MM.1S (cell line): Measurements from ENCODE around the gene FAM174A.

Experiments used
- DNase-seq: peaks from one replicate; pipeline ENCODE4 v3.0.0-alpha.2; 2015
- H2AFZ ChIP-seq: fragments of 300-600 bp; sonication (generic); 2 replicates; pipeline ENCODE4 v1.6.0; 2016; ENCODE audit warnings: antibody characterized with exemption, low read length
- H3F3A ChIP-seq: fragments of 300-600 bp; sonication (generic); 2 replicates; pipeline ENCODE4 v1.6.1; 2016; ENCODE audit warnings: mild to moderate bottlenecking, antibody characterized with exemption, low read length, moderate library complexity, mixed read lengths; ENCODE audit not compliant: insufficient read depth
- H3K27ac ChIP-seq: fragments of 300-600 bp; sonication (generic); 2 replicates; pipeline ENCODE4 v1.5.1; 2016; ENCODE audit warnings: mild to moderate bottlenecking, low read length
- H3K27me3 ChIP-seq: fragments of 300-600 bp; sonication (generic); replicated peaks from 2 replicates; pipeline ENCODE4 v1.6.0; 2016; ENCODE audit warnings: low read length; ENCODE audit not compliant: insufficient read depth
- H3K36me3 ChIP-seq: fragments of 300-600 bp; sonication (generic); replicated peaks from 2 replicates; pipeline ENCODE4 v1.6.1; 2016; ENCODE audit warnings: mild to moderate bottlenecking, low read length, mixed read lengths; ENCODE audit not compliant: insufficient read depth
- H3K4me1 ChIP-seq: fragments of 300-600 bp; sonication (generic); 2 replicates; pipeline ENCODE4 v1.6.1; 2016; ENCODE audit warnings: low read length, mixed read lengths
- H3K4me2 ChIP-seq: fragments of 300-600 bp; sonication (generic); 2 replicates; pipeline ENCODE4 v1.6.0; 2016; ENCODE audit warnings: low read depth, low read length
- H3K4me3 ChIP-seq: fragments of 300-600 bp; sonication (generic); 2 replicates; pipeline ENCODE4 v1.5.1; 2016; ENCODE audit warnings: low read length, mixed read lengths
- H3K79me2 ChIP-seq: fragments of 300-600 bp; sonication (generic); 2 replicates; pipeline ENCODE4 v1.6.1; 2016; ENCODE audit warnings: mixed run types, low read length, mixed read lengths
- H3K9ac ChIP-seq: fragments of 300-600 bp; sonication (generic); 2 replicates; pipeline ENCODE4 v1.6.1; 2016; ENCODE audit warnings: low read length, mixed read lengths
- H3K9me2 ChIP-seq: fragments of 300-600 bp; sonication (generic); replicated peaks from 2 replicates; pipeline ENCODE4 v1.6.1; 2016; ENCODE audit warnings: mild to moderate bottlenecking, low read length, mixed read lengths; ENCODE audit not compliant: insufficient read depth
- H3K9me3 ChIP-seq: fragments of 300-600 bp; sonication (generic); replicated peaks from 2 replicates; pipeline ENCODE4 v1.6.1; 2016; ENCODE audit warnings: mild to moderate bottlenecking, low read length, mixed read lengths; ENCODE audit not compliant: insufficient read depth
- H4K20me1 ChIP-seq: fragments of 300-600 bp; sonication (generic); 2 replicates; pipeline ENCODE4 v1.6.1; 2016; ENCODE audit warnings: mild to moderate bottlenecking, low read length, moderate library complexity, mixed read lengths; ENCODE audit not compliant: insufficient read depth
- CTCF ChIP-seq: fragments of 300-600 bp; sonication (generic); IDR thresholded peaks from 2 replicates; pipeline ENCODE4 v1.5.1; 2016; ENCODE audit warnings: antibody characterized with exemption, low read length, mixed read lengths
- EZH2 ChIP-seq: fragments of 300-600 bp; sonication (generic); optimal IDR thresholded peaks from 2 replicates; pipeline ENCODE3; 2017; ENCODE audit warnings: low read depth, mild to moderate bottlenecking, antibody characterized with exemption, low read length, mixed read lengths
- EZH2phosphoT487 ChIP-seq: fragments of 300-600 bp; sonication (generic); IDR thresholded peaks from 2 replicates; pipeline ENCODE4 v1.6.1; 2018; ENCODE audit warnings: antibody characterized with exemption, low read length

The FAM174A gene

GRCh38 chr5:100614308-100614707, 79.1 kb downstream of the FAM174A start:
- H3K79me2 ChIP-seq, result no peaks in the 10 kb centered on the region
- DNase-seq, result no peak
- no peaks in the 10 kb centered on the region for H3F3A ChIP-seq
- no peak overlapping the region for H3K4me3 ChIP-seq
- H3K9me2 ChIP-seq, result no peaks in the 10 kb centered on the region
- no peaks in the 10 kb centered on the region for H3K36me3 ChIP-seq
- no peaks in the 10 kb centered on the region for H4K20me1 ChIP-seq
- H3K9me3 ChIP-seq, result no peaks in the 10 kb centered on the region
- H2AFZ ChIP-seq, result no peak overlapping the region
- no peak overlapping the region for H3K27ac ChIP-seq
- no peak overlapping the region for H3K9ac ChIP-seq
- H3K27me3 ChIP-seq, result no peaks in the 10 kb centered on the region
- no peak overlapping the region for H3K4me2 ChIP-seq
- H3K4me1 ChIP-seq, result no peaks in the 10 kb centered on the region
- no peak for TF ChIP-seq EZH2phosphoT487
- no peak for TF ChIP-seq CTCF
- TF ChIP-seq EZH2, result no peak

- no peak for TF ChIP-seq EZH2
- no peak for TF ChIP-seq CTCF
- no peak for TF ChIP-seq EZH2phosphoT487
- H2AFZ ChIP-seq, result no peak overlapping the region
- H3K4me1 ChIP-seq, result no peaks in the 10 kb centered on the region
- no peak for DNase-seq
- no peak overlapping the region for H3K27ac ChIP-seq
- H3K27me3 ChIP-seq, result no peaks in the 10 kb centered on the region
- no peak overlapping the region for H3K9ac ChIP-seq
- no peak overlapping the region for H3K4me2 ChIP-seq
- H3K9me2 ChIP-seq, result no peaks in the 10 kb centered on the region
- no peaks in the 10 kb centered on the region for H3K9me3 ChIP-seq
- no peak overlapping the region for H3K4me3 ChIP-seq
- no peaks in the 10 kb centered on the region for H3K36me3 ChIP-seq
- H4K20me1 ChIP-seq, result no peaks in the 10 kb centered on the region
- H3F3A ChIP-seq, result no peaks in the 10 kb centered on the region
- no peaks in the 10 kb centered on the region for H3K79me2 ChIP-seq
These were observed 80.2 kb downstream of the FAM174A start for GRCh38 chr5:100615362-100615761.

- Histone ChIP-seq H3K9me2 (no peaks in the 10 kb centered on the region), H3K79me2 (no peaks in the 10 kb centered on the region), H3K9me3 (no peaks in the 10 kb centered on the region), H3K4me3 (no peak overlapping the region), H3K27ac (no peak overlapping the region), H3K27me3 (no peaks in the 10 kb centered on the region), H2AFZ (no peak overlapping the region), H3K4me1 (no peaks in the 10 kb centered on the region), H4K20me1 (no peaks in the 10 kb centered on the region), H3K4me2 (no peak overlapping the region), H3K36me3 (no peaks in the 10 kb centered on the region), H3F3A (no peaks in the 10 kb centered on the region), H3K9ac (no peak overlapping the region)
- no peak for DNase-seq
- TF ChIP-seq EZH2, result no peak
- TF ChIP-seq EZH2phosphoT487, result no peak
- TF ChIP-seq CTCF, result no peak
These were observed 81.1 kb downstream of the FAM174A start for GRCh38 chr5:100616291-100616690.
